Activated CD8-positive, alpha-beta memory T cell treated with anti-CD3 and anti-CD28 coated beads, Interleukin-2, amount 50 U/mL, for 1 hour (primary cell): ENCODE results near the gene LRRC27.

Experiments
- DNase-seq: peaks from one replicate; pipeline ENCODE4 v3.0.0-alpha.2; 2020; ENCODE audit errors: extremely low read depth

LRRC27 gene

DNA sequence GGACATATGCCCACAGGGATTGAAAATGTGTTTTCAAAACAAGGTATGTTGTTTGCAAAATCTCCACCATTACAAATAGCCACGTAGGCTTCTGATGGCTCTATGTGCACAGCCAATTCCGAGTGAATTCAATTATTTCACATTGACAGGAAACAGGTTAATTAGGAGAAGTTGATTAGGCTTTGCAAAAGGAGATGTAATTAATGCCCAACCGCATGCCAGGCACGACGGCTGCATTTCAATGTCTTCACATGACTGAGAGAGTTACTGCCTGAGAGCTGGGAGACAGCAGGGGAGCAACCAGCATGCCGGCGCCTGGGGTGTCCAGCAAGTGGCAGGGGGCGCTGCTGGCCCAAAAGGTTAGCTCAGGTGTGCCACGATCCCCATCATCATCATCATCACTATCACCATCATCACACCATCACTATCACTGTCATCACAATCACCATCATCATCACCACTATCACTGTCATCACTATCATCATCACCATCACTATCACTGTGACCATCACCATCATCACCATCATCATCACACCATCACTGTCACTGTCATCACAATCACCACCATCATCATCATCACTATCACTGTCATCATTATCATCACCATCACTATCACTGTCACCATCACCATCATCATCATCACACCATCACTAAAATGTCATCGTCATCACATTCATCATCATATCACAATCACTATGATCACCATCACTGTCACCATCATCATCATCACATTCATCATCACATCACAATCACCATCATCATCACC lies 95.2 kb downstream of the LRRC27 start:
- DNase-seq: no peak

DNA sequence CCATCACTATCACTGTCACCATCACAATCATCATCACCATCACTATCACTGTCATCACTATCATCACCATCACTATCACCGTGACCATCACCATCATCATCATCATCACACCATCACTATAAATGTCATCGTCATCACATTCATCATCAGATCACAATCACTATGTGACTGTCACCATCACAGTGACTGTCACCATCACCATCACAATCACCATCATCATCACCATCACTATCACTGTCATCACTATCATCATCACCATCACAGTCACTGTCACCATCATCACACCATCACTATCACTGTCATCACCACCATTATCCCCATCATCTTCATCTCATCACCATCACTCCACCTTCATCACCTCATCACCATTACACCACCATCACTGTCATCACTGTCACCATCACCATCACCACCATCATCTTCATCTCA lies 96.0 kb downstream of the LRRC27 start:
- DNase-seq: no peak

DNA sequence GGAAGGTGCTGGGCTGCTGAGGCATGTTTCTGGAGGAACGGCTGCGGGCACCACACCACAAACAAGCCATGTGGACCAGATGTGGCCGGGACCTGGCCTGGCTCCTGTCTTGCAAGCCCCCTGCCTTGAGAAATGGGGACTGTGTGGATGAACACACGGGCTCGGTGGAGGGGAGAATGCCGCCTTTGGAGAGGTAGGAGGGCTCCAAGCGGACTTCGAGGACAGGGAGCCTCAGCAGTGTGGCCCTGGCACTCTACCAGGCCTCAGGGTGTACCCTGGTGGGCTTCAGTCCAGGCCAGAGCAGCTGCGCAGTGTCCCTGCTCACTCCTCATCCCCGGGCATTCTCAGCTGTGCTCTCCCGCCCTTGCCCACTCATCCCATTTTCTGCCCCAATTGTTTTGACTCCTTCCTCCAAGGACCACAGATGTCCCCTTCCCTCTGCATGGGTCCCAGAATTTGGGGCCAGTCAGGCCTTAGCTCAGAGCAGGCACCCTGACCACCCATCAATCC lies 96.5 kb downstream of the LRRC27 start:
- DNase-seq: no peak
